Thyroid gland (tissue), 4 donors: ENCODE measurements around the gene NFU1.

Experiments
- CTCF ChIP-seq, 6 experiments: fragments of 200-600 bp in 3 of 6; fragments of 450-650 bp in 3 of 6; sonication (generic) in 3 of 6; IDR thresholded peaks; one replicate each; pipeline ENCODE4 v1.5.1; 2016 to 2019; ENCODE audit warnings: antibody characterized with exemption in 6 of 6, mild to moderate bottlenecking in 2 of 6, inconsistent platforms in 1 of 6, moderate library complexity in 1 of 6
- POLR2A ChIP-seq, 2 donors: fragments of 450-650 bp; IDR thresholded peaks; one replicate each; pipeline ENCODE4 v1.6.1; 2017; ENCODE audit warnings: antibody characterized with exemption in 2 of 2, mild to moderate bottlenecking in 2 of 2, moderate library complexity in 1 of 2

- TF ChIP-seq POLR2A (IDR thresholded peaks at IDR 0.05): no peak
- TF ChIP-seq CTCF (IDR thresholded peaks at IDR 0.05): no peak
These were observed 8.3 kb downstream of the NFU1 start for GRCh38 chr2:69428981-69429380.
